KBM-7 (cell line): Measurements from ENCODE around the gene IYD.
A peak's percentile ranks its signal among the peaks of the same experiment; 100 is the strongest.

ENCODE experiments used
- DNase-seq: peaks from one replicate; pipeline ENCODE4 v3.0.0-alpha.2; 2015
- in situ Hi-C: fragments of 300-500 bp; cut with MboI; formaldehyde crosslinking; loops from 2 replicates; pipeline ENCODE4 v1.14.3; 2020; ENCODE audit warnings: low sequenced_read_pairs, low pct_unique_long_range_greater_than_20kb, mixed read lengths

The IYD gene

DNA sequence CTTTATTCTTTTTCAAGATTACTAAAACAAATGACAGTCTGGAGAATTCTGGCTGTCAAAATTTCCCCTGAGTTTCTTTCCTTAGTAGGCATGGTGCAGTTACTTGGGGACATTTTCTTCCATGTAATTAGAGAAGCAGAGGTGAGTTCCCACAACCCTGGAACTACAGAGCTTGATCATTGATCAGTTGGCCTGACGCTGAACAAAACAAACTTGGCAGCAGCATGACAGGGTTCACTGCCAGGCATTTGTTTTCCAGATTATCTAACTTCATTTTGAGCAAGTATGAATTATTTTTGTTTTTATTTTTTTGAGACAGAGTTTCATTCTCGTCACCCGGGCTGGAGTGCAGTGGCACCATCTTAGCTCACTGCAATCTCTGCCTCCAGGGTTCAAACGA is 22.6 kb downstream of the IYD start:
- in situ Hi-C loops: no loop called here
- no peak for DNase-seq

DNA sequence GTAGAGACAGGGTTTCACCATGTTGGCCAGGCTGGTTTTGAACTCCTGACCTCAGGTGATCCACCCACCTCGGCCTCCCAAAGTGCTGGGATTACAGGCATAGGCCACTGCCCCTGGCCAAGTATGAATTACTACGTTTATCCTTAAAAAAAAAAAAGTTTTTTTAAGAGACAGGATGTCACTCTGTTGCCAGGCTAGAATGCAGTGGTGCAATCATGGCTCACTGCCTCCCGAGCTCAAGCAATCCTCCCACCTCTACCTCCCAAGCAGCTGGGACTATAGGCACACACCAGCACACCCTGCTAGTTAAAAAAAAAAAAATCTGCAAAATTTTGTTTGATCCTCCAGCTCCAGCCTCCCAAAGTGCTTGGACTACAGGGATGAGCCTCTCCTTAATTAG is 23.1 kb downstream of the IYD start:
- in situ Hi-C loops: no loop called here
- DNase-seq: no peak

DNA sequence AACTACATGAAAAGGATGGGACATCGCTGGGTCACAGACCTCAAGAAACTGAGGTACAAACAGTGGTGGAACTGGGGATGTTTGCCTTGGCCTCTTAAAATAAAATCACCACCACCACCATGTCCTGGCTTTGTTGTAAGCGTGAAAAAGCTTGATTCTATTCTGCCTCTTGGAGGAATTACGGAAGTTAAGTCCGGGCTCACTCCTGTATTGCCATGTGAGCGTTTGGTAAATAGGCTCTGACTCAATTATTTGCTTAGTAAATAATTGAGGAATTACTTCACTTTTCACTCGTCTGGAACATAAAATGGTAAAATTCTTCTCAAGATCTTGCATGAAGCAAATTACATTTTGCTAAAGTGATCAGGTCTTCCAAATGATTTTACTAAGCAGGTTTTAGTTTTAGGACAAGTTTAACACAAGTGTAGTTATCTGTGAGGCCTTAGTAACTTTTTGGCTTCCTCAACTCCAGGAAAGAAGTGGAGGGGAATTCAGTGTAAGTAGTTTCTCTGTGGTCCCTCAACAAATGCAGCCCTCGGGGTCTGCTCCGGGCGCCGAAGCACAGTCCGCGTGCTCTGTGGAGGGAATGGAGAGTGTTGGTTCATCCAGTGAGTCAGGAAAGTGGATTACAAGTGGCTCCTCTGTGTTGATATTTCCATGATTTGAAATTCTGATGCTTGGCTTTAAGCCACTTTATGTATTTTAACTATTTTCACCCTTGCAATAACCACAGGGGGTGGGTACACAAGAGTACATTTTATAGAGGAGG is 23.8 kb downstream of the IYD start:
- in situ Hi-C loops: no loop called here
- no peak for DNase-seq

DNA sequence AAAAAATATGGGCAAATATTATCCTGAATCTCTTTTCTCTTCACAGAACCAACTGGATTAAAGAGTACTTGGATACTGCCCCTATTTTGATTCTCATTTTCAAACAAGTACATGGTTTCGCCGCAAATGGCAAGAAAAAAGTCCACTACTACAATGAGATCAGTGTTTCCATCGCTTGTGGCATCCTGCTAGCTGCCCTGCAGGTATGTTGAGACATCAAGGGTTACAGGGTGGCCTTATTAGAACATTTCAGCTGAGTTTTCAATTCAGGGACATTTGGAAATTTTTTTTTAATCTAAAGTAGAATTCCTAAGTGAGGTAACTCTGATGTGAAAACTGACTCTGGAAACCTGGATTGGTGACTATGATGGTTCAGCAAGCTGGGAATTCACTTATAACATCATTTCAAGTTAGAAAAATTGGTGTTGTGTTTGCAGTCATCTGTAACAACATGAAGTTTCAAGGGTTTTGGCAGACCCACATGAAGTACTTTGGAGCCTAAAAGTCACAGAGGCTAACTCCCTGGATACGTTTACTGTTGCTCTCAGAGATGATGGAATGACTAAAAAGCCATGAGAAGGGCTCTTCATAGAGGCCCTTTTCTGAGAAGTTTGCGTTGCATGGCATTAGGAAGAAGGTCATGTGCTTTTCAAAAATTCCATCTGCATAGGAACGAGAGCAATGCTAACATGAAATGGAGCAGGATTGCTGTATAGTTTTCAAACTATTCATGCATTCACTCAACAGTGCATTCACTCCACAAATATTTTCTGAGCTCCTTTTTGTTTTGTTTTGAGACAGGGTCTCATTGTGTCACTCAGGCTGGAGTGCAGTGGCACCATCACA is 25.5 kb downstream of the IYD start:
- in situ Hi-C loops: no loop called here
- DNase-seq: no peak

DNA sequence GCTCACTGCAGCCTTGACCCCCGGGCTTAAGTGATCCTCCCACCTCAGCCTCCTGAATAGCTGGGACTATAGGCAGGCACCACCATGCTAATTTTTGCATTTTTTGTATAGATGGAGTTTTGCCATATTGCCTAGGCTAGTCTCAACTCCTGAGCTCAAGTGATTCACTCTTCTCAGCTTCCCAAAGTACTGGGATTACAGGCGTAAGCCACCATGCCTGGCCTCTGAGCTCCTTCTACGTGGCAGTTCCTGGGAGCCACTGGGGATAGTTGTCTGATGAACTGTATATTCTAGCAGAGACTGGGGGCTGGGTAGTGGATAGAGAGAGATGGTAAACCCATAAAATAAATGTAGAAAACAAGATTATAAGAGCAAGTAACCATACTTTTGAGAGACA is 26.1 kb downstream of the IYD start:
- in situ Hi-C loops: no loop called here
- DNase-seq: no peak

DNA sequence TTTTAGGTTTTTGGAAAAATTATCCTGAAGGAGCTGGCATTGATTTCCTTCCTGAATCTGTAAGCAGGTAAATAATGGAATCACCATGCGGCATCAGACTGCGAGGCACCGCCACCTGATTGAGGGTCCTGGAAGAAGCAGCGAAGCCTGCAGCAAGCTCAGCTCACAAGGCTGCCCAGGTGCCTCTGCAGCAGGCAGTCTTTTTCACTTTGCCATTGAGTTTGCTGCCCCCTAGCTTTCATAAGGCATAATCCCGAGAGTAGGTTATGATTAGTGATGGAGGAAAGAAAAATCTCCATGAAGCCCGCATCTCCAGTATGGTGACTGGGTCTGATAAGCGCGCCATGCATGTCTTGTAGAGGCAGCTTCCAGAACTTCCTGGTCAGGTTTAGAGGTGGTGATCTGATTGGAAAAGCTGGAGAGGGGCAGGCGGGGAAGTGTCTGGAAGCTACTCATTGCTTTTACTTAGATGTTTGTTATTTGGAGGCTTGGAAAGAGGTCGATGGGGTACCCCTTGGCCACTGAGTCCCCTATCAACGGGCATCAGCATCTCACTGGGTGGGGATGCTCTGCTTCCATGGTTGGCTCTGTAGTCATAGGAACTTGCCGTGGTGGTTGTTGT is 26.7 kb downstream of the IYD start:
- DNase-seq: peak; percentile 59
- in situ Hi-C loops: no loop called here

DNA sequence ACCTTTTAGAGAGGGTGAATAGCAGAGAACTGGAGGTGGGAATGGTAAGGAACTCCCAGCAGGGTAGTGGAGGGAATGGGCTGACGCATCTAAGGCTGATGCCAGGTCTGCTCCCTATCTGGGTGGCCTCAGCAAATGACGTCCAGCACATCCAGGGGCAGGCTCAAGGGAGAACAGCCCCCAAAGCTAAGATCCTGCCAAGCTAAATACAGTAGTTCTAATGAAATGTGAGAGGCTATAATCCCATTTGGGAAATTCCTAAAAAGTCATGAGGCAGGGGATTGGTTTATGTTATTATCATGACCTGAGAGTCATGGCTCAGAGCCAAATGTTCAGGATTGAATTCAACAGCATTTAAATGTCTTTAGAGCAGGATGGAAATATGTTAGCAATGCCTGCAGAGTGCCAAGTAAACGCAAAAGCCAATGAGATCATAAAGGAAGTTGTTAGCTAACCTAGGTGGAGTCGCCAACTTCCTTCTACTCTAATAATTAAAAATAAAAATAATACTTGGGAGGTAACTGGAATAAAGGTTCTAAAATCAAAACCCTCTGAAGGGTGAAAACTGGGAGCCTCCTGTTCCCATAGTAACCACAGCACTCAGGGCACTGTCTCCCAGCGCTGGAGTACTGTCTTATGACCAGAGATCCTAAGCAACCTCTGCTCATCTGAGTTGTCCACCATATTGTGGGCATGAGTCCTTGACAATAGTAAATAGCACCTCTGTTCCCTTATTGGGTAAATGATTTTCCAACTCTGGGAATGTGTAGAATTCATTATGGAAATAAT is 34.8 kb downstream of the IYD start:
- DNase-seq: no peak
- in situ Hi-C loops: loop anchor here (25.0 kb wide), 1 partner anchor 409 kb away; no protein-coding TSS in a partner anchor

DNA sequence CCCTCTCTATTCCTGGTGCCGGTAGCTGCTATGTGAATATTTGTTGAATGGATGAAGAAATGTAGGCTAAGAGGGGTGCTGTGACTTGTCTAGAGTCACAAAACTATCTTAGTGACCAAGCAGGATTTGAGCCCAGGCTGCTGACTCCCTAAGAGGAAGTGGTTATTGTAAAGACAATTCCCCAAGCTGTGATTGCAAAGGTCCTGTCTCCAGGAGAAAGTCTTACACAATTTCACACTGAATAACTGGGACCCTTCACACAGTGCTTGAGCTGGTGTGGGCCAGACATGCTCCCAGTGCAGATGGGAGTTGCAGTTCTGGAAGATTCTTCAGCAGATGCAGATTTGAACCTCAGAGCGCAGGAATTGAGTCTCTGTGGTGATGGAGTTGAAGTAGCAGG is 38.1 kb downstream of the IYD start:
- peak; percentile 12 for DNase-seq
- in situ Hi-C loops: loop anchor here (25.0 kb wide), 1 partner anchor 405 kb away; no protein-coding TSS in a partner anchor

DNA sequence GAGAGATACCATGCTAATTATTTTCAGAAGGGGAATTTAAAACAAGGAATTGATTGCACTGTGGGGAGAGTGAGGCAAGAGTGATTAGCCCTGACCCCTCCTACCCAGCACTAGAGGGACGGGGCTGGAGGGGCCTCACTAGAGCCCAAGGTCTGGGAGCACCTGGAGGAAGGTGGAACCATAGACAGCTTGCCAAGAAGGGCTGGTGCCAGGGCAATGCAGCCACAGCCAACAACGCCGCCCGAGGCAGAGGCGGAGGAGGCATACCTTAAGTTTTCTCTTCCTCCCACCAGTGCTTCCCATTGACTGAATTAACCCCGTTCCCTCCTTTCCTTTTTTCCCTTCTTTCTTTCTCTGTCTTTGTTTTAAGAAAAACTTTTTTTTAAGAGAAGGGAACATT is 40.0 kb downstream of the IYD start:
- no peak for DNase-seq
- in situ Hi-C loops: loop anchor here (25.0 kb wide), 1 partner anchor 403 kb away; no protein-coding TSS in a partner anchor

DNA sequence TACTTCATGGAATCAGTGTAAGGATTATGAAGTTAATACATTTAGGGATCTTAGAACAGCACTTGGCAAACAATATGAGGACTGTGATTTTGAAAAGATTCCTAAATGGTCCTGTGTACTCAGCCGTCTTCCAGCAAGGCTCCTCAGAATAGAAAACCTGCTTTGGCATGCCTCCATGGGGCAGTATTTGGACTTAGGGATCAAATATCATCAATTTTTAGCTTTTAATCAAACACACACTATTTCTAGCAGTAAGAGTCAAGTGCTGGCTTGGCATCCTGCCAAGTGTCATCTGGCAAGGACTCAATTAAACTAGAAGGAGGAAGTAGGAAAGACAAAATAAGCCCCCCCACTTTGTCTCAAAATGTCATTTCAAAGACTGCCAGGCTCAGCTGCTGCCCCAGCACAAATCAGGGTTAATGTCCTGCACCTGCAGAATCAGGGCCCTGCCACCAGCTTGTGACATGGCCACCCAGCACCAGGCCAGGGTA is 40.8 kb downstream of the IYD start:
- DNase-seq: peak; percentile 64

DNA sequence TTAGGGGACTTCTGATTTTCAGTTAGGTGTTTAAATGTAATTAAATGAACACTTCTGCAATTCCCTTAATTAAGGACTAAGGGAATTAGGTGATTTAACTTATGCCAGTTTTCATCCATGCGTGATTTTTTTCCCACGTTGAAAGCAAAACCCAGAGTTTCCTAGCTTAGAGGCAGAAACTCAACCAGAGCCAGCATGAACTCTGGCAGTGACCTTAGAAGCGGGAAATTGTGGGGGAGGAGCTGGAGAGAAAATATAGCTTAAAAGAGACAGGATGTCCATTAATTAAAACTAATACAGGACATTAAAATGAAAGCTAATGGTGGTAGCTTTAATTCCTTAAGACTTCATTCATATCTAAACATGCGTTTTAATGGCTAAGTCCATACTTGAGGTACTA is 41.6 kb downstream of the IYD start:
- in situ Hi-C loops: loop anchor here (25.0 kb wide), 1 partner anchor 402 kb away; no protein-coding TSS in a partner anchor
- DNase-seq: no peak

More for the DNA sequence above, 40.8 kb downstream of the IYD start:
- in situ Hi-C loops: loop anchor here (25.0 kb wide), 1 partner anchor 403 kb away; no protein-coding TSS in a partner anchor

DNA sequence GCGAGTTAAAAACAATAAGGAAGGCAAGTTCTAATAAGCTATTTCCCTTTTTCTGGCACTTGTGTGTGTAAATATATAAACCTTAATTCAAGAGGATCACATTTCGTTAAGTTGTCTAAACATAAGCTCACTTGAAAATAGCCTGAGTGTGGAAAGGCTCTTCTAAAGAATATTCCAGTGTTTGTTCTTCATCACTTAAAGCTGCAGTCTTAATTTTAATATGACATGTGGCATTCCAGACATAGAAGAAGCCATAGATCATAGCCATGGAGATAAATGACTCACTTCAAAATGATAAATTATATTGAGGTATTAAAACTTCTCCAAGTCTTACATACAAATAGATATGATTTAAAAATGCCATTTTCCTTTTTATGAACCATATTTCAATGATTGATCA is 42.1 kb downstream of the IYD start:
- in situ Hi-C loops: loop anchor here (25.0 kb wide), 1 partner anchor 401 kb away; no protein-coding TSS in a partner anchor
- no peak for DNase-seq

DNA sequence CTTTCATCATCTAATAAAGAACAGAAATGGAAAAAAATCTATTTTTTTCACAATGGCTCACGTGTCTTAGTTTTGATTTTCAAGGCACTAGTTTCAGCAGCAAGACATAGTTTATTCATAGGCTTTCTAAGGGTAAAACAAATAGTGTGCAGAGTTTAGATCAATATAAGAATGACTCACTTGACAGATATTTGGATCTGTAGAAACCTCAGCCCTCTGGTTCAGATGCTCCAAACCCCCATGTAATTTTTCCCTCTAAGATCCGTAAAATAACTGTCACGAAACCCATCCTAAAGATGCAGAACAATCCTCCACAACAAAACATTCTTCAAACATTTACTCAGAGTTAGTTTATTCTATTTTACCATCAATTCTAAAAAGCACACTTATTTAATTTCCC is 43.4 kb downstream of the IYD start:
- in situ Hi-C loops: loop anchor here (25.0 kb wide), 1 partner anchor 400 kb away; no protein-coding TSS in a partner anchor
- DNase-seq: no peak

DNA sequence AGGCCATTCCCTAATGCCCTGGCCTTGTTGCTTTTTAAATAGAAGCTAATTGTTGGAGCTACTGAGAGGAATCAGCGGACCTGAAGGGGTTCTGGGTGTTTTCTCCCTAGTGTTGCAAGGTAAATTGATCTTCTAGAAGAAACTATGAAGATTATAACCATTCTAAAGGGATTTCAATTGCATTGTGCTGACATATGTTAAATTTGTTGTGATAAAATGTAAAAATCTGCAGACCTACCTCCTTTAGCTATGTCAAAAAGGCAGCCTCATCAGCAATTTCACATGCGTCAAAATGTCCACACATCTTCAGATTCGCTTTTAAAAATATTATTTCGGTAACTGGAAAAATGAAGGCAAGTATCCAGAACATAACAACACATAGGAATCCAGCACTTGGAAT is 44.4 kb downstream of the IYD start:
- in situ Hi-C loops: loop anchor here (25.0 kb wide), 1 partner anchor 399 kb away; no protein-coding TSS in a partner anchor
- DNase-seq: no peak

DNA sequence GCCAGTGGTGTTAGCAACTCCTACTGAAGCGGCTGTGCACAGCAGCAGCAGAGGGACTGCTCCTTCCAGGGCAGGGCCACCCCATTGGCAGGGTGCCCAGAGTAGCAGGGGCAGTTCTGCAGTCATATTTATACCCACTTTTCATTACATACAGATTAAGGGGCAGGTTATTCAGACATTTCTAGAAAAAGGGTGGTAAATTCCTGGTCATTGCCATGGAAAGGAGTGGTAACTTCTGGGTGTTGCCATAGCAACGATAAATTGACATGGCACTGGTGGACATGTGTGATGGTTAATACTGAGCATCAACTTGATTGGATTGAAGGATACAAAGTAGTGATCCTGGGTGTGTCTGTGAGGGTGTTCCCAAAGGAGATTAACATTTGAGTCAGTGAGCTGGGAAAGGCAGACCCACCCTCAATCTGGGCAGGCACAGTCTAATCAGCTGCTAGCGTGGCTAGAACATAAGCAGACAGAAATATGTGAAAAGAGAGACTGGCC is 45.0 kb downstream of the IYD start:
- in situ Hi-C loops: loop anchor here (25.0 kb wide), 1 partner anchor 398 kb away; no protein-coding TSS in a partner anchor
- DNase-seq: no peak

DNA sequence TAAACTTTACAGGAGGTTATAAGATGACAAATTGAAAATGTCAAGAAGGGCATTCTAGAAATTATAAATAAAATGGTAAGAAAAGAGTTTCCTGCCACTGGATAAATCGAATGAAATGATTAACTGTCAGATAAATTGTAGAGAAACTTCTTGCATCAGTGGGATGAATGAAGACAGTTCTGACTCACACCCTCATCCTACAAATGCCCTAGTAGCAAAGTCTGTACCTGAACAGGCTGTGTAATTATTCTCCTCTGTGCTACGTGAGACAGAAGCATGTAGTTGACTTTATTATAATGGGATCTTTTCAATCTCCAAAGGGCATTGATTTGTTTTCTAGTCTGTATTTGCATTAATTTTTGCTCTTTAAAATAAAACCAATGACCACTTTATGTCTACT is 47.3 kb downstream of the IYD start:
- in situ Hi-C loops: loop anchor here (25.0 kb wide), 1 partner anchor 396 kb away; no protein-coding TSS in a partner anchor
- no peak for DNase-seq

DNA sequence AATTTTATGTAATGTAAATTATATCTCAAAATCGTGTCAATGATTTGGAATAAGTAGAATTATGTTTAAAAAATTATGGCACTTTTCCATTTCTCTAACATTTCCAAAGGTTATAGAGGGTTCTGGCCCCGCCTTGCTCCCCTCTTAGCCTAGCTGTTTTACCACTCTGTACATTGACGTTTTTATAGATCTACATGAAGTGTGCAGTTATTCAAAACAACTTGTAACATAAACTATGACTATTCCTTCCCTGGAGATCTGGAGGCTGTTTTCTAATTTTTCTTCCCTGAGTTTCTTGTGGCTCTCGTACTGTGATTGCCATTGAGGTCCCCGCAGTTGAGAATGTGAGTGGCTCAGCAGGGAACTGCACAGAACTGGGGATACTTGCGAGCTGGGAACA is 48.4 kb downstream of the IYD start:
- DNase-seq: no peak
- in situ Hi-C loops: loop anchor here (25.0 kb wide), 1 partner anchor 395 kb away; no protein-coding TSS in a partner anchor
